Measurements from ENCODE around the gene HPSE2. TPM values are rescaled to one million over a fixed set of nuclear protein-coding genes. Genes with fewer than 3 reads are reported as not detected.
A peak's percentile ranks its signal among the peaks of the same experiment; 100 is the strongest.

Gene HPSE2
- total RNA-seq, 1 experiment from 2014 or later: 0.20 TPM

DNA sequence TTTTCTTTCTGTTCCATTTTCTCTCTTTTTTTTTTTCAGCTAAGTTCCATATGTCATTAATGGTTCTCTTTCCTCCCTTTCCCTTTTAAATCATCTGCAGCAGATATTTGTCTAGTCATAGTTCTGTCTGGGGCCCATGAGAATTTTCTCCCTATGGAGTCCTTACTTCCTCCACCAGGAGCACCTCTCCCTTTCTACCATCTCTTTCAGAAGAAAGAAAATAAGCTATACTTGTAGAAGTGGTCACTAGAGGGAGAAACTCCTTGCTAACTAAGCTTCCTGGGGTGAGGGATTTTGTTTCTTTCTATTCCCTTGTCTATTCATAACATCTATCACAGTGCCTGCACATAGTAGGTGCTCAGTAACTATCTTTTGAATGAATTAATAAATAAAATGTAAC lies 558.8 kb downstream of the HPSE2 start:
- H3K9me3 ChIP-seq (ENCODE audit: control insufficient read depth, low read depth, low read length): no peaks in the 10 kb centered on the region
- no peak overlapping the region for H4K5ac ChIP-seq (ENCODE audit: insufficient read length, low read depth, low read length)
- H3K79me2 ChIP-seq (ENCODE audit: insufficient read depth, low read length): no peaks in the 10 kb centered on the region
- H2BK15ac ChIP-seq (ENCODE audit: low read depth, low read length): no peak overlapping the region
- no peak overlapping the region for H3K4ac ChIP-seq (ENCODE audit: low read depth, low read length)
- no peak overlapping the region for H4K91ac ChIP-seq (ENCODE audit: insufficient read length, low read depth, low read length)
- H3K18ac ChIP-seq (ENCODE audit: insufficient read length, low read depth, low read length): no peak overlapping the region
- no peaks in the 10 kb centered on the region for H4K20me1 ChIP-seq (ENCODE audit: control insufficient read depth, insufficient read depth, insufficient read length)
- no peak overlapping the region for H3K23ac ChIP-seq (ENCODE audit: insufficient read length, low read depth, low read length)
- no peak overlapping the region for H2BK5ac ChIP-seq (ENCODE audit: insufficient read length, low read length)
- no peak overlapping the region for H3K27ac ChIP-seq (ENCODE audit: insufficient read length, low read depth, low read length)
- Mint-ChIP-seq H3K4me1 (peaks cover 5 to 21% of the 10 kb centered on the region in 2 experiments), H3K27ac (0 out of 7 replicates have a peak overlapping the region, but pooled peaks of 2 of the 3 experiments have one; percentile 13 to 22), H3K36me3 (ENCODE audit: insufficient read depth in 1 of 3, low read depth in 3 of 3) (no peaks in the 10 kb centered on the region), H3K27me3 (ENCODE audit: low read depth) (peaks cover 3% of the 10 kb centered on the region; the same call in 1 of the 2 replicates), H3K4me3 (no peak overlapping the region), H3K9me3 (no peaks in the 10 kb centered on the region; a peak in 1 of 5 replicates)
- H2BK120ac ChIP-seq (ENCODE audit: low read depth, low read length, poor library complexity, severe bottlenecking): no peak overlapping the region
- H3K23me2 ChIP-seq (ENCODE audit: insufficient read length, low read depth, low read length, poor library complexity, severe bottlenecking): no peaks in the 10 kb centered on the region
- no peaks in the 10 kb centered on the region for H3K4me1 ChIP-seq (ENCODE audit: insufficient read depth, low read length)
- H2AK5ac ChIP-seq (ENCODE audit: insufficient read length, low read length): no peak overlapping the region
- H2AFZ ChIP-seq (ENCODE audit: low read length): no peak overlapping the region
- H2BK12ac ChIP-seq (ENCODE audit: insufficient read length, low read depth, low read length): no peak overlapping the region
- no peak for DNase-seq
- no peaks in the 10 kb centered on the region for H3K27me3 ChIP-seq (ENCODE audit: insufficient read depth, low read length)
- H3T11ph ChIP-seq (ENCODE audit: low read length): no peak overlapping the region
- H3K56ac ChIP-seq (ENCODE audit: insufficient read length, low read depth, low read length): no peak overlapping the region
- H3K14ac ChIP-seq (ENCODE audit: insufficient read depth, low read length): no peak overlapping the region
- H3K4me2 ChIP-seq (ENCODE audit: insufficient read depth, insufficient read length, low read length): no peak overlapping the region
- no peaks in the 10 kb centered on the region for H3K79me1 ChIP-seq (ENCODE audit: insufficient read depth, low read depth, low read length, poor library complexity, severe bottlenecking)
- TF ChIP-seq, protein P1, sequence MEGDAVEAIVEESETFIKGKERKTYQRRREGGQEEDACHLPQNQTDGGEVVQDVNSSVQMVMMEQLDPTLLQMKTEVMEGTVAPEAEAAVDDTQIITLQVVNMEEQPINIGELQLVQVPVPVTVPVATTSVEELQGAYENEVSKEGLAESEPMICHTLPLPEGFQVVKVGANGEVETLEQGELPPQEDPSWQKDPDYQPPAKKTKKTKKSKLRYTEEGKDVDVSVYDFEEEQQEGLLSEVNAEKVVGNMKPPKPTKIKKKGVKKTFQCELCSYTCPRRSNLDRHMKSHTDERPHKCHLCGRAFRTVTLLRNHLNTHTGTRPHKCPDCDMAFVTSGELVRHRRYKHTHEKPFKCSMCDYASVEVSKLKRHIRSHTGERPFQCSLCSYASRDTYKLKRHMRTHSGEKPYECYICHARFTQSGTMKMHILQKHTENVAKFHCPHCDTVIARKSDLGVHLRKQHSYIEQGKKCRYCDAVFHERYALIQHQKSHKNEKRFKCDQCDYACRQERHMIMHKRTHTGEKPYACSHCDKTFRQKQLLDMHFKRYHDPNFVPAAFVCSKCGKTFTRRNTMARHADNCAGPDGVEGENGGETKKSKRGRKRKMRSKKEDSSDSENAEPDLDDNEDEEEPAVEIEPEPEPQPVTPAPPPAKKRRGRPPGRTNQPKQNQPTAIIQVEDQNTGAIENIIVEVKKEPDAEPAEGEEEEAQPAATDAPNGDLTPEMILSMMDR (conservative IDR thresholded peaks at IDR 0.05): peak; percentile 55
- no peak overlapping the region for H4K8ac ChIP-seq (replicated peaks; ENCODE audit: insufficient read length, low read depth, low read length)
- H2BK20ac ChIP-seq (ENCODE audit: low read depth, low read length, poor library complexity, severe bottlenecking): no peak overlapping the region
- H3K9ac ChIP-seq (ENCODE audit: extremely low read depth, insufficient read length, low read length): no peak overlapping the region
